GM18498 (cell line): ENCODE results near the gene SFXN4.
A peak's percentile ranks its signal among the peaks of the same experiment; 100 is the strongest.
"Not testable (repeated sequence)": the region's sequence is repeated elsewhere in the genome, so short reads cannot be mapped to it uniquely, and the experiment has no call there.

ENCODE experiments used
- ATAC-seq: cut with Tn5 transposase; IDR thresholded peaks from one replicate; pipeline ENCODE4 v1.9.1; 2021; ENCODE audit warnings: mild to moderate bottlenecking, moderate library complexity; ENCODE audit not compliant: unreplicated experiment

SFXN4 gene

GRCh38 chr10:119149157-119149556 is 16.4 kb downstream of the SFXN4 start:
- no peak for ATAC-seq

- no peak for ATAC-seq
These were observed 21.9 kb downstream of the SFXN4 start for GRCh38 chr10:119143657-119144056.

GRCh38 chr10:119140603-119141245 is 24.8 kb downstream of the SFXN4 start:
- no peak for ATAC-seq

GRCh38 chr10:119139464-119140067 is 25.9 kb downstream of the SFXN4 start:
- no peak for ATAC-seq

GRCh38 chr10:119138346-119139306 is 26.9 kb downstream of the SFXN4 start:
- no peak for ATAC-seq

GRCh38 chr10:119137878-119138277 is 27.6 kb downstream of the SFXN4 start:
- ATAC-seq: not testable (repeated sequence)

GRCh38 chr10:119136084-119136483 is 29.4 kb downstream of the SFXN4 start:
- ATAC-seq: no peak

GRCh38 chr10:119135513-119135881 is 30.0 kb downstream of the SFXN4 start:
- no peak for ATAC-seq

- no peak for ATAC-seq
These were observed 31.6 kb downstream of the SFXN4 start for GRCh38 chr10:119133949-119134348.

GRCh38 chr10:119132521-119133345 is 32.8 kb downstream of the SFXN4 start:
- ATAC-seq: no peak

GRCh38 chr10:119131512-119132240 is 33.8 kb downstream of the SFXN4 start:
- peak; percentile 55 for ATAC-seq

GRCh38 chr10:119129721-119130120 is 35.8 kb downstream of the SFXN4 start:
- ATAC-seq: no peak

GRCh38 chr10:119125942-119126341 is 39.6 kb downstream of the SFXN4 start:
- no peak for ATAC-seq

- ATAC-seq: no peak
These were observed 44.6 kb downstream of the SFXN4 start for GRCh38 chr10:119120875-119121274.

GRCh38 chr10:119120413-119120867 is 45.1 kb downstream of the SFXN4 start:
- ATAC-seq: peak; percentile 88

GRCh38 chr10:119119400-119119799 is 46.1 kb downstream of the SFXN4 start:
- no peak for ATAC-seq

- ATAC-seq: no peak
These were observed 47.3 kb downstream of the SFXN4 start for GRCh38 chr10:119118231-119118630.

- no peak for ATAC-seq
These were observed 49.1 kb downstream of the SFXN4 start for GRCh38 chr10:119116326-119116951.

- no peak for ATAC-seq
These were observed 49.6 kb downstream of the SFXN4 start for GRCh38 chr10:119115926-119116325.
